ENCODE measurements around the gene SOHLH2.

The SOHLH2 gene

DNA sequence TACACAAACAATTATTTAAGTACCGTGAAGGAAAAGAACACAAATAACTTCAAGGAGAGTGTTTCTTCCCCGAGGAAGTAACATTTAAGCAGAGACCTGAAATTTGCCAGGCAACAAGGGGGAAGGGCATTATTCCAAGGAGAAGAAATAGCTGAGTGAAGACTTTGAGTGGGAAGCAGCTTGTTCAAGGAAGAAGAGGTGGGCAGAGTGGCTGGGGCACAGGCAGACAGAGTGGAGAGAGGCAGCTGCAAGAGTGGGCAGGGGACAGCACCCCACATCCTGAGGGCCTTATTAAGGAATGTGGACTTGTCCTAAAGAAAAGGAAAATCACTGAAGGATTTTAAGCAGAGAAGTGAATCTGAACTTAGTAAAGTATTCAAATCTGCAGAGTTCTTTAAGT lies 78.5 kb downstream of the SOHLH2 start:
- no peak overlapping the region for H3K4me3 ChIP-seq (ENCODE audit: low read depth, low read length)
- no peaks in the 10 kb centered on the region for H3K27me3 ChIP-seq (ENCODE audit: insufficient read depth, low read depth, severe bottlenecking)
- TF ChIP-seq, protein P1, sequence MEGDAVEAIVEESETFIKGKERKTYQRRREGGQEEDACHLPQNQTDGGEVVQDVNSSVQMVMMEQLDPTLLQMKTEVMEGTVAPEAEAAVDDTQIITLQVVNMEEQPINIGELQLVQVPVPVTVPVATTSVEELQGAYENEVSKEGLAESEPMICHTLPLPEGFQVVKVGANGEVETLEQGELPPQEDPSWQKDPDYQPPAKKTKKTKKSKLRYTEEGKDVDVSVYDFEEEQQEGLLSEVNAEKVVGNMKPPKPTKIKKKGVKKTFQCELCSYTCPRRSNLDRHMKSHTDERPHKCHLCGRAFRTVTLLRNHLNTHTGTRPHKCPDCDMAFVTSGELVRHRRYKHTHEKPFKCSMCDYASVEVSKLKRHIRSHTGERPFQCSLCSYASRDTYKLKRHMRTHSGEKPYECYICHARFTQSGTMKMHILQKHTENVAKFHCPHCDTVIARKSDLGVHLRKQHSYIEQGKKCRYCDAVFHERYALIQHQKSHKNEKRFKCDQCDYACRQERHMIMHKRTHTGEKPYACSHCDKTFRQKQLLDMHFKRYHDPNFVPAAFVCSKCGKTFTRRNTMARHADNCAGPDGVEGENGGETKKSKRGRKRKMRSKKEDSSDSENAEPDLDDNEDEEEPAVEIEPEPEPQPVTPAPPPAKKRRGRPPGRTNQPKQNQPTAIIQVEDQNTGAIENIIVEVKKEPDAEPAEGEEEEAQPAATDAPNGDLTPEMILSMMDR (IDR thresholded peaks at IDR 0.05; ENCODE audit: low read depth, low read length), result no peak
- H3K27ac ChIP-seq, result no peak overlapping the region
- DNase-seq, result no peak
- H3K36me3 ChIP-seq, result no peaks in the 10 kb centered on the region
- H3K9me3 ChIP-seq (ENCODE audit: severe bottlenecking), result no peaks in the 10 kb centered on the region

DNA sequence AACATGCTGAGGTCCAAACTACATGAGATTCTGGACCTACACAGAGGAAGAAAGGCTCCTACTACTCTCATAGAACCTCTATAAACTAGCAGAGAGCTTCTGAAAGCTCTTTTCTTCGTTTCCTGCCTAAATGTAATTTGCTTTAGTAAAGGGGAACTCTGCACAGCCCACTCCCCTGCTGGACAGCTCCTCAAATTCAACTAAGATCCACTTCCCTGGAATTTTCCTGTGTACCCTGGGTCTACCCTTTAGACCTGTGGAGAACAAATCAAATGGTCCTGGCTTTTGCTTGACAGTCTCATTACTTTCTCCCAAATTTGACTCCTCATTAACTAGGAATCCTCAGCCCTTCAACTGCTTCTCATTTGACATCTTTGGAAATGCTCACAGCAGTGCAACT lies 79.7 kb downstream of the SOHLH2 start:
- TF ChIP-seq, protein P1 (IDR thresholded peaks at IDR 0.05; ENCODE audit: low read depth, low read length), result no peak
- no peak overlapping the region for H3K27ac ChIP-seq
- DNase-seq, result no peak
- no peaks in the 10 kb centered on the region for H3K9me3 ChIP-seq (ENCODE audit: severe bottlenecking)
- no peaks in the 10 kb centered on the region for H3K36me3 ChIP-seq
- H3K27me3 ChIP-seq (ENCODE audit: insufficient read depth, low read depth, severe bottlenecking), result no peaks in the 10 kb centered on the region
- no peak overlapping the region for H3K4me3 ChIP-seq (ENCODE audit: low read depth, low read length)

DNA sequence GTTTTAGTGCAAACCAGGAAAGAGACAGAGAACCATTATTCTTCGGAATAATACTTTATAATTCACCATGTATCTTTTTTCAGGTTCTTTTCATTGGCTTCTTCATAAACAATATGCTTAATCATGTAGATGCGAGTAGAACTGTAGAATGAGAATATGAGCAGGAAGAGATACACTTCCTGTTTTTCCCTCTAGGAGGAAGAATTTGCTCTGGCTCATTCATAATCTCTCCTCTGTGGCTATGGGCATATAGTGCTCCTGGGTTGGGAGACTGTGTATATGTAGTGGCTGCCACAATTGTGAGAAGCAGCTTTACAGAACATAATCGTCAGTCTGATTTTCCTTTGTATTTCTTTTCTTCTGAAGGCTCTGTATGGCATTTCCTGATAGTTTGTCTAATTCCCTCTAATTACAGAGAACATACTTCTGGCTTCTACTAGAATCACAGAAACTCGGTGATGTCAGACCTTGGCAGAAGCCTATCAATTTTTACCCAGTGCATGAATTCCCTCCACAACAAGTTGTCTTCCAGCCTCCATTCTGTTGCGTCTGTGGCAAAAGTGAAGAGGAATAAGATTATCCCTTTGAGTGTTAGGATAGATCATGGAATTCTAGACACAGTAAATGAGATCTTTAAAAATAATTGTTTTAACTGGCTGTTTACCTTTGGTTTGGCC lies 80.3 kb downstream of the SOHLH2 start:
- DNase-seq, result no peak
- H3K9me3 ChIP-seq (ENCODE audit: severe bottlenecking), result no peaks in the 10 kb centered on the region
- TF ChIP-seq, protein P1 (IDR thresholded peaks at IDR 0.05; ENCODE audit: low read depth, low read length), result no peak

DNA sequence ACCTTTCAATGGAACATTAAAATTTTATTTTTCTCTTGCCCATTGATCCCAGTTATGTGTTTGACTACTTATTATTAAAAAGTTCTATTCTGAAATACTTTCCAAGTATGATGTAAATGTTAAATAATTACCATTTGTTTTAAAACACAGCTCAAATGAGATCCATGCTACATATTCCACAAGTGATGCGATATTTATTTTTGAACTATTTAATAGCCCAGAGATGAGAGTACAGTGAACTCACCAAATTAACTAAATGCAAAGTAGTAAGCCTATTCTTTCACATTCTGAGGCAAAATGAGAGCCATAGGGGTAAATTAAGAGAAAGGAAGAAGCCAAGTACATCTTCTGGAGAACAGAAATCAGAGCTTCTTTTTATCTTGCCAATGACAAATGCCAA lies 82.0 kb downstream of the SOHLH2 start:
- TF ChIP-seq, protein P1 (IDR thresholded peaks at IDR 0.05; ENCODE audit: low read depth, low read length), result no peak
- Histone ChIP-seq H3K27ac (no peak overlapping the region), H3K36me3 (no peaks in the 10 kb centered on the region), H3K9me3 (ENCODE audit: severe bottlenecking) (no peaks in the 10 kb centered on the region), H3K27me3 (ENCODE audit: insufficient read depth, low read depth, severe bottlenecking) (no peaks in the 10 kb centered on the region), H3K4me3 (ENCODE audit: low read depth, low read length) (no peak overlapping the region)
- DNase-seq, result no peak

More for the DNA sequence above, 80.3 kb downstream of the SOHLH2 start:
- no peaks in the 10 kb centered on the region for H3K27me3 ChIP-seq (ENCODE audit: insufficient read depth, low read depth, severe bottlenecking)
- no peak overlapping the region for H3K27ac ChIP-seq
- H3K4me3 ChIP-seq (ENCODE audit: low read depth, low read length), result no peak overlapping the region
- H3K36me3 ChIP-seq, result no peaks in the 10 kb centered on the region

DNA sequence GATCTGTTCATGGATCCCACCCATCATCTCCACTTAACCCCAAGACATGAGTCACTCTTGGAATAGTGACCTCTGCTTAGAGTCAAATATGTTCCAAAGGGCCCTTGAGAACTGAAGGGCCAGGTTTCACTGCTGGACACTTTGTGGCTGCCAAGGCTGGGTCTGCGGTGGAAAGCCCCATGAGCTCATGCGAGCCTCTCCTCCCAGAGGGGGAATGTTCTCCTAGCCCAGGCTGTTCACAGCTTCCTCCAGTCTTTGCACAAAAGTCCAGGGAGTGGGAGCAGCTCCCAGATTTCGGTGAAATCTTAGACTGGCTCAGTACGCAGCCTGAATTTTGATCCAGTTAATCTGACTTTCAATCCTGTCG lies 82.4 kb downstream of the SOHLH2 start:
- no peak overlapping the region for H3K4me3 ChIP-seq (ENCODE audit: low read depth, low read length)
- no peak overlapping the region for H3K27ac ChIP-seq
- H3K27me3 ChIP-seq (ENCODE audit: insufficient read depth, low read depth, severe bottlenecking), result no peaks in the 10 kb centered on the region
- TF ChIP-seq, protein P1 (IDR thresholded peaks at IDR 0.05; ENCODE audit: low read depth, low read length), result no peak
- H3K9me3 ChIP-seq (ENCODE audit: severe bottlenecking), result no peaks in the 10 kb centered on the region
- no peaks in the 10 kb centered on the region for H3K36me3 ChIP-seq
- no peak for DNase-seq

All from WERI-Rb-1 (cell line).